ENCODE measurements around the gene CRAT. TPM values are rescaled to one million over a fixed set of nuclear protein-coding genes. Genes with fewer than 3 reads are reported as not detected.
A peak's percentile ranks its signal among the peaks of the same experiment; 100 is the strongest.

CRAT gene
- total RNA-seq, 1 donor from 2014 or later, result 13.7 TPM

DNA sequence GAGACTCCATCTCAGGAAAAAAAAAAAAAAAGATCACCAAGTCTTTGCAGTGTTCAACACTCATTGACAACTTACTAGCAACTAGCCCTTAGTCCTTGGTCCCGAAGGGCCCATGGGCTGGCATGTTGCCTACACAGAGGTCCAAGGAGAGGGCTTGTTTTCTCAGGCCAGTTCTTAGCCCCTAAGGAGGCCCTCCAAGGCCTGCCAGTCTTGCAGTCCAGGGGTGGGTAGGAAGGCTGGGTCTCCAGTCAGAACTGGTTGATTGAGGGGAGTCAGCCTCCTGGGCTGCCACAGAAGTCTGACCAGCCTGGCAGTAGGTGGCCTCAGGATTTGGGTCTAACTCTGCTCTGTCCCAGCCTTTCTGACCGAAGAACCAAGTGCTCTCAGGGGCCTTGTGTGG, 34.7 kb upstream of the CRAT start:
- DNase-seq (ENCODE audit: low read depth) (no peak), FAIRE-seq (no peak)
- H3K27me3 ChIP-seq (ENCODE audit: control insufficient read depth, insufficient read depth, low read length), result no peaks in the 10 kb centered on the region
- H3K4me3 ChIP-seq (ENCODE audit: low read depth, low read length), result no peak overlapping the region
- peaks cover 17% of the 10 kb centered on the region for H3K36me3 ChIP-seq (ENCODE audit: control insufficient read depth, insufficient read depth, low read length)
- no peak for TF ChIP-seq CTCF (IDR thresholded peaks at IDR 0.05; ENCODE audit: insufficient read depth, low read length, severe bottlenecking)

GRCh38 chr9:129143031-129143927, 32.7 kb upstream of the CRAT start:
- peak; percentile 99 for TF ChIP-seq CTCF (IDR thresholded peaks at IDR 0.05; ENCODE audit: insufficient read depth, low read length, severe bottlenecking)
- H3K27me3 ChIP-seq (ENCODE audit: control insufficient read depth, insufficient read depth, low read length), result no peaks in the 10 kb centered on the region
- peak; percentile 76 for DNase-seq (ENCODE audit: low read depth)
- peaks cover 16% of the 10 kb centered on the region for H3K36me3 ChIP-seq (ENCODE audit: control insufficient read depth, insufficient read depth, low read length)
- no peak overlapping the region for H3K4me3 ChIP-seq (ENCODE audit: low read depth, low read length)
- FAIRE-seq, result no peak

DNA sequence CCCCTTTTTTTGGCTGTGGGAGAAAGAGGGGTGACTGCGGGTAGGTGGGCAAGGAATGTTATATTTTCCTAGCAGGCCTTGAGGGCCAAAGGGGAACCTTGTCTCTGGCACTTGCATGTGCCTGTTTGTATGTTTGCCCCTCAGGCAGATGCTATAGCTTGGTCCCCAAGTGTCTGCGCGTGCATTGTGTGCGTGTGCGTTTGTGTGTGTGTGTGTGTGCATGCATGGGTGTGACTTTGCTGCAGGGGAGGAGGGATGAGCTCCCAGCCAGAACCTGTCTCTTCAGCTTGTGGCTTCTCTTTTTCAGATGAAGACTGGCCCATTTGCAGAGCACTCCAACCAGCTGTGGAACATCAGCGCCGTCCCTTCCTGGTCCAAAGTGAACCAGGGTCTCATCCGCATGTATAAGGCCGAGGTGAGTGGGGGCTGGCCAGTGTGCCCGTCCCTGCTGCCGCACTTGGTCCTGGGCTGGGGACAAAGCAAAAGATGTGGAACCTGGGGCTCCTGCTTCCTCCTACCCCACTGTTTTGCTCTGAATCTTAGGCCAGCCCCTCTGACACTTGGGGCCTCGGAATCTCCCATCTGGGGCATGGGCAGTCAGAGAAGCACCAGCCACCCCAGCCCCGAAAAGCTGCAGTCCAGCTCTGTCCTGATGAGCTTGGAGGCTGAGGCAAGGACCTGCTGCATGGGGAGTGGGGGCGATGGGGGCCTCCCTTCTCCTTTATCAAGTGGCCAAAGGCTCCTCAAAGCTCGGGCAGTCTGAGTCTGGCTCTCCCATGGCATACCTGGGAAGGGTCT, 31.7 kb upstream of the CRAT start:
- Histone ChIP-seq H3K27me3 (ENCODE audit: control insufficient read depth, insufficient read depth, low read length) (no peaks in the 10 kb centered on the region), H3K36me3 (ENCODE audit: control insufficient read depth, insufficient read depth, low read length) (peaks cover 15% of the 10 kb centered on the region), H3K4me3 (ENCODE audit: low read depth, low read length) (no peak overlapping the region)
- TF ChIP-seq CTCF (IDR thresholded peaks at IDR 0.05; ENCODE audit: insufficient read depth, low read length, severe bottlenecking), result no peak
- no peak for FAIRE-seq
- DNase-seq (ENCODE audit: low read depth), result no peak

DNA sequence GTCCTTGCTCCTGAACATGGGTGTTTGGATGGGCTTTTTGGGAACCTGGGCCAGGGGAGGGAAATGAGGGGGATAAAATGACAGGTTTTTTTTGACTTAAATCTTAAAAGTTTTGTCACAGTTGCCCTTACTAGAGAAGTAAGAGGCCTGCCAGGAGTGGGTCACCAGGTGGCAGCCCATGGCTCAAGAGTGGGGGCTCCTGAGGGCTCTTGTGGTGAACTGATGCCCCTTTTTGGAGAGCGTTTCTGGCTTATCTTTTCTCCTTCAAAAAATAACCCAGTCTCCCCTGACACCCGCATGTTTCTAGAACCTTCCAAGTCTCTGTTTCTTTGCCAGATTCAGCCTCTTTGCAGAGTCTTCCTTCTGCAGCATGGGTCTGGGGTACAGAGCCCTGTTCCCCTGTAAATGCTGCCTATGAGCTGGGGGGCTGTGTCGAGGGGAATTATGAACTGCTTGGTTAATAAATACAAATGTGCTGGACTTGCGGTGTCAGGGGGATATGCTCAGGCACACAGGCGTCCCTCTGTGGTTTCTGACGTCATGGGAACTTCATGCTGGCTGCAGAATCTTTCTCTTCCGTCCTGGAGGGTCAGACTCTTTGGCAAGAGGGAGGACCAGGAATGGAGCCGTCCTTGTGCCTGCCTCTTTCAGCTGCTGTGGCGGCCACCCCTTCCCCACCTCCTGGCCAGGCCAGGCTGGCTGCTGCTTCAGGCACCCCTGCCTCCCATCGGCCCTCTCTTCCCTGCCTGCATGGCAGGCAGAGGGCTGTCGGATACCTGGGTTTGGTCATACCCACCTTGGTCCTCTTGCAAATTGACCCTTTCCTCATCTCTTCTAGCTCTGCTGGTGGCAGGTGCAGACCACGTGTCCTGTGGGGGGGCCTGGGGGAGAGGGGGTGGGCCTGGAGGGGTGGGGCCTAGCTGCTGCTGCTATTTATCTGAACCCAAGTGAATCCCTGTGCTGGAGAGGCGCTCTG, 30.8 kb upstream of the CRAT start:
- FAIRE-seq (no peak), DNase-seq (ENCODE audit: low read depth) (peak; percentile 69)
- Histone ChIP-seq H3K36me3 (ENCODE audit: control insufficient read depth, insufficient read depth, low read length) (peaks cover 19% of the 10 kb centered on the region), H3K4me3 (ENCODE audit: low read depth, low read length) (no peak overlapping the region), H3K27me3 (ENCODE audit: control insufficient read depth, insufficient read depth, low read length) (no peaks in the 10 kb centered on the region)
- TF ChIP-seq CTCF (IDR thresholded peaks at IDR 0.05; ENCODE audit: insufficient read depth, low read length, severe bottlenecking), result no peak

- no peak for FAIRE-seq
- H3K27me3 ChIP-seq (ENCODE audit: control insufficient read depth, insufficient read depth, low read length), result no peaks in the 10 kb centered on the region
- TF ChIP-seq CTCF (IDR thresholded peaks at IDR 0.05; ENCODE audit: insufficient read depth, low read length, severe bottlenecking), result no peak
- DNase-seq (ENCODE audit: low read depth), result peak; percentile 63
- H3K36me3 ChIP-seq (ENCODE audit: control insufficient read depth, insufficient read depth, low read length), result peaks cover 18% of the 10 kb centered on the region
- peak overlapping the region; percentile 16 for H3K4me3 ChIP-seq (ENCODE audit: low read depth, low read length)
Observed at GRCh38 chr9:129140397-129141065, 29.9 kb upstream of the CRAT start.
